ENCODE measurements around the gene CDH12.
"Not testable (repeated sequence)": the region's sequence is repeated elsewhere in the genome, so short reads cannot be mapped to it uniquely, and the experiment has no call there.

The CDH12 gene

GRCh38 chr5:22411554-22412349, 441.4 kb downstream of the CDH12 start:
- no peak for DNase-seq

- DNase-seq: no peak
These were observed 461.2 kb downstream of the CDH12 start for GRCh38 chr5:22391956-22392355.

GRCh38 chr5:22390888-22391287, 462.3 kb downstream of the CDH12 start:
- DNase-seq: no peak

GRCh38 chr5:22372826-22373660, 480.1 kb downstream of the CDH12 start:
- DNase-seq: no peak

GRCh38 chr5:22372376-22372775, 480.8 kb downstream of the CDH12 start:
- no peak for DNase-seq

- no peak for DNase-seq
These were observed 498.2 kb downstream of the CDH12 start for GRCh38 chr5:22354956-22355355.

GRCh38 chr5:22352493-22352892, 500.7 kb downstream of the CDH12 start:
- no peak for DNase-seq

- no peak for DNase-seq
These were observed 502.0 kb downstream of the CDH12 start for GRCh38 chr5:22351178-22351577.

- DNase-seq: no peak
These were observed 505.1 kb downstream of the CDH12 start for GRCh38 chr5:22348027-22348426.

GRCh38 chr5:22344000-22344399, 509.1 kb downstream of the CDH12 start:
- DNase-seq: no peak

- DNase-seq: no peak
These were observed 511.7 kb downstream of the CDH12 start for GRCh38 chr5:22341406-22341805.

GRCh38 chr5:22332949-22333348, 520.2 kb downstream of the CDH12 start:
- not testable (repeated sequence) for DNase-seq

GRCh38 chr5:22329683-22330082, 523.5 kb downstream of the CDH12 start:
- no peak for DNase-seq

GRCh38 chr5:22319798-22320197, 533.3 kb downstream of the CDH12 start:
- no peak for DNase-seq

GRCh38 chr5:22316294-22316693, 536.9 kb downstream of the CDH12 start:
- DNase-seq: no peak

GRCh38 chr5:22315052-22315451, 538.1 kb downstream of the CDH12 start:
- DNase-seq: not testable (repeated sequence)

GRCh38 chr5:22314548-22314947, 538.6 kb downstream of the CDH12 start:
- DNase-seq: no peak

GRCh38 chr5:22306011-22306410, 547.1 kb downstream of the CDH12 start:
- no peak for DNase-seq

GRCh38 chr5:22295832-22296231, 557.3 kb downstream of the CDH12 start:
- DNase-seq: no peak

GRCh38 chr5:22293147-22293546, 560.0 kb downstream of the CDH12 start:
- no peak for DNase-seq

- DNase-seq: no peak
These were observed 575.0 kb downstream of the CDH12 start for GRCh38 chr5:22278164-22278563.

- no peak for DNase-seq
These were observed 576.1 kb downstream of the CDH12 start for GRCh38 chr5:22277006-22277405.

GRCh38 chr5:22265855-22266254, 587.3 kb downstream of the CDH12 start:
- not testable (repeated sequence) for DNase-seq

- DNase-seq: no peak
These were observed 595.0 kb downstream of the CDH12 start for GRCh38 chr5:22258139-22258538.

All from T-helper 2 cell (primary cell).